Chondrocyte (in vitro differentiated cells): Measurements from ENCODE around the gene SLC7A1. TPM values are rescaled to one million over a fixed set of nuclear protein-coding genes. Genes with fewer than 3 reads are reported as not detected.

Source experiments
- DNase-seq: peaks from one replicate; pipeline ENCODE4 v3.0.0; 2021; ENCODE audit warnings: mixed read lengths, low spot score
- H3K27ac Mint-ChIP-seq: one replicate; pipeline ENCODE4 v1.8.0; 2021; ENCODE audit warnings: mild to moderate bottlenecking, moderate library complexity, mixed read lengths; ENCODE audit not compliant: unreplicated experiment
- H3K27me3 Mint-ChIP-seq: 2 replicates; pipeline ENCODE4 v1.8.0; 2021; ENCODE audit warnings: low read depth, mixed read lengths
- H3K36me3 Mint-ChIP-seq: 2 replicates; pipeline ENCODE4 v1.8.0; 2021; ENCODE audit warnings: low read depth, mixed read lengths
- H3K4me1 Mint-ChIP-seq: 2 replicates; pipeline ENCODE4 v1.8.0; 2021; ENCODE audit warnings: low read depth, mild to moderate bottlenecking, mixed read lengths
- H3K4me3 Mint-ChIP-seq: one replicate; pipeline ENCODE4 v1.8.0; 2021; ENCODE audit warnings: mild to moderate bottlenecking, moderate library complexity, mixed read lengths; ENCODE audit not compliant: unreplicated experiment
- H3K9me3 Mint-ChIP-seq: 2 replicates; pipeline ENCODE4 v1.8.0; 2021; ENCODE audit warnings: low read depth, mixed read lengths
- total RNA-seq: library from RNA; stranded (reverse); gene quantifications from 3 replicates; pipeline ENCODE4 v1.2.1, GENCODE V29; 2021
- TF ChIP-seq, protein P1 (sequence below): fragments of 200-600 bp; sonication (generic); IDR thresholded peaks from 2 replicates; pipeline ENCODE4 v1.5.0; 2021; ENCODE audit warnings: antibody characterized with exemption, mild to moderate bottlenecking, moderate library complexity

Gene SLC7A1
- total RNA-seq, 1 donor from 2014 or later: 111 TPM

DNA sequence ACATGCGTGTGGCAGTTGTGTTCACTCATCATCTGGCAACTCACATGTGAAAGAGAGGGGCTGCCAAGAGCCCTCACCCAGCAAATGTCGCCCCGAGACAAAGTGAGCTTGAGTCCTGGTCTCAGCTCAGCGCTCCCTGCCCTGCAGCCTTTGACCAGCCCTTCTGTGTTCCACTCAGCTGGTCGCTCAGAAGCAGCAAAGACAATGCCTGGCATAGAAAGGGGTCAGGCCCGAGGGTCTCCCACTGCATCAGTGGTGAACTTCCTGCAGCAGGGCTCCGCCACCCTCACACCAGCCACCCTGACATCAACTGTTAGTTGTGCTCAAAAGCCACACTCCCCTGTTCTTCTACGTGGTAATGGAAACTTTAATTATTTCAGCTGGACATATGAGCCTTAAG lies 68.0 kb downstream of the SLC7A1 start:
- Mint-ChIP-seq H3K9me3 (no peaks in the 10 kb centered on the region), H3K4me3 (no peak overlapping the region), H3K4me1 (peaks cover 48% of the 10 kb centered on the region), H3K36me3 (peaks cover 33% of the 10 kb centered on the region), H3K27ac (no peak overlapping the region), H3K27me3 (no peaks in the 10 kb centered on the region)
- TF ChIP-seq, protein P1, sequence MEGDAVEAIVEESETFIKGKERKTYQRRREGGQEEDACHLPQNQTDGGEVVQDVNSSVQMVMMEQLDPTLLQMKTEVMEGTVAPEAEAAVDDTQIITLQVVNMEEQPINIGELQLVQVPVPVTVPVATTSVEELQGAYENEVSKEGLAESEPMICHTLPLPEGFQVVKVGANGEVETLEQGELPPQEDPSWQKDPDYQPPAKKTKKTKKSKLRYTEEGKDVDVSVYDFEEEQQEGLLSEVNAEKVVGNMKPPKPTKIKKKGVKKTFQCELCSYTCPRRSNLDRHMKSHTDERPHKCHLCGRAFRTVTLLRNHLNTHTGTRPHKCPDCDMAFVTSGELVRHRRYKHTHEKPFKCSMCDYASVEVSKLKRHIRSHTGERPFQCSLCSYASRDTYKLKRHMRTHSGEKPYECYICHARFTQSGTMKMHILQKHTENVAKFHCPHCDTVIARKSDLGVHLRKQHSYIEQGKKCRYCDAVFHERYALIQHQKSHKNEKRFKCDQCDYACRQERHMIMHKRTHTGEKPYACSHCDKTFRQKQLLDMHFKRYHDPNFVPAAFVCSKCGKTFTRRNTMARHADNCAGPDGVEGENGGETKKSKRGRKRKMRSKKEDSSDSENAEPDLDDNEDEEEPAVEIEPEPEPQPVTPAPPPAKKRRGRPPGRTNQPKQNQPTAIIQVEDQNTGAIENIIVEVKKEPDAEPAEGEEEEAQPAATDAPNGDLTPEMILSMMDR: no peak
- no peak for DNase-seq

DNA sequence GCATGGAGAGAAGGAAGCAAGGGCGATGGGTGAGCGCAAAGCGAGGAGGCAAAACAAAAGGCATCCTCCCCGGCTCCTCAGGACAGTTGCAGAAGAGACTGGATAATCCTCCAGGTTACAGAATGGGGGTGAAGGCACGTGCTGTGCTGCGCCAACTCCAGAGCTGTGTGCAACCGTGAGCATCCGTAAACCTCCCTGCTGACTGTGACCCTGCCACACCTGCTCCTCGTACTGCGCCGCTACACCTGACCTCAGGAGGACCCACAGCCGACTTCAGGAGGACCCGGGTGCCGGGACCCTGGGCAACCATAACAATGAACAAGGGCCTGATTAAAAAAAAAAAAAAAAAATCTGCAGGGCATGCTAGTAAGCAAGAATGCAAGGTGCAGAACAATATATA lies 68.7 kb downstream of the SLC7A1 start:
- peaks cover 3% of the 10 kb centered on the region for H3K9me3 Mint-ChIP-seq
- peaks cover 38% of the 10 kb centered on the region for H3K36me3 Mint-ChIP-seq
- TF ChIP-seq, protein P1: no peak
- no peaks in the 10 kb centered on the region for H3K27me3 Mint-ChIP-seq
- no peak overlapping the region for H3K4me3 Mint-ChIP-seq
- H3K4me1 Mint-ChIP-seq: peaks cover 48% of the 10 kb centered on the region
- H3K27ac Mint-ChIP-seq: no peak overlapping the region
- no peak for DNase-seq

DNA sequence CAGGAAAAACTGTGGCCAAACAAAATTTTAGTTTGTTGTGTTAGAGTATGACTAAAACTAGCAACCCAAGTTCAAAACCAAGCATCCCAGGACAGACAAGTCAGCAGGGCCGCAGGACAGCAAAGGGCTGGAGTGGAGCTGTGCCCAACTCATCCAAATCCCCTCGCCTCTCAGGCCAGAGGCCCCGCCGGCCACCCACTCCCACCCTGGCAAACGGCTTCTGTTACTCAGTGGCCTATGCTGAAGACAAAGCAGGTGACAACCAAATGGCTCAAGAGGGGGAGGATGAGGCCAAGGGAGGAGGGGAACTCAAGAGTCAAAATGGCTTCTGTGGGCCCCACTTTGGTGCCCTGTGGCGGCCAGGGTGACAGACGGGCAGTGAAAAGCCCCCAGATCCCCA lies 69.7 kb downstream of the SLC7A1 start:
- Mint-ChIP-seq H3K9me3 (peaks cover 3% of the 10 kb centered on the region), H3K27ac (no peak overlapping the region), H3K36me3 (peaks cover 42% of the 10 kb centered on the region), H3K4me1 (peaks cover 49% of the 10 kb centered on the region), H3K4me3 (no peak overlapping the region), H3K27me3 (no peaks in the 10 kb centered on the region)
- TF ChIP-seq, protein P1: no peak
- DNase-seq: no peak

DNA sequence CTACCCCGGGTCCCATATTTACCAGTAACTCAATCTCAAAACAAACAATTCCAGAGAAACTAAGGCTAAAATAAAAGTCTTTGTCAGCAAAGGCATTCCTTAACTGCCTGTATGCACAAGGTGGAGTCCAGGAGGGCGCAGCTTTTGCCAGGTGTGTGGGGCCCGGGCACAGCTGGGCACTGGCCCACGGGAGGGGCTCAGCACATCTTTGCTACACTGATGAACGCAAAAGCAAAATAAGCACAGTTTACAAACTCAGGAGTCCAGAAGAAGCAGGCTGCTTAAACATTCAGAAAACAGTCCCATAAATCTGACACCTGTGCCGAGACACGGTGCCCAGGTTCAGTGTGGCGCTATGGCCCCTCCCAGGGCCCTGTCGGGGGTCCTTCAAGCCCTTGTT lies 70.8 kb downstream of the SLC7A1 start:
- peaks cover 3% of the 10 kb centered on the region for H3K9me3 Mint-ChIP-seq
- TF ChIP-seq, protein P1: no peak
- no peak for DNase-seq
- peaks cover 50% of the 10 kb centered on the region for H3K4me1 Mint-ChIP-seq
- H3K27me3 Mint-ChIP-seq: no peaks in the 10 kb centered on the region
- H3K4me3 Mint-ChIP-seq: no peak overlapping the region
- H3K36me3 Mint-ChIP-seq: peaks cover 46% of the 10 kb centered on the region
- peak overlapping the region; percentile 36 for H3K27ac Mint-ChIP-seq

DNA sequence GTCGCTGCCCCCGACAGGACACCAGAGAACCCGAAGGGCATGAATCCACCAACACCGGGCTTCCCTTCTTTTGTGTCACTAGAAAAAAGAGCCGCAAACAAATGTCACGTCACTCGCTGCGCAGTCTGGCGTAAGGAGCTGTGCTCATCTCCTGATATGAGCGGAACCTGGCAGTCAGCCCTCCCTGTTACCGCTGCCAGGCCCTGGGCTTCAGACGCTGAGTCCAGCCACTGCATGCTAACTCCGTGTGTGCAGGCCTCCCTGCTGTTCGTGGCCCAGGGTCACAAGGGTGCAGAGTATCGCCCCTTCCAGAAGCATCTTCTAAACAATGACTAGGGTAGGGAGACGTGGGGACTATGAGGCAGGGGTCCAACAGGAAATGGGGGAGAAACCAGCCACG lies 71.3 kb downstream of the SLC7A1 start:
- Mint-ChIP-seq H3K4me3 (no peak overlapping the region), H3K4me1 (peaks cover 50% of the 10 kb centered on the region), H3K27ac (peak overlapping the region; percentile 82), H3K36me3 (peaks cover 43% of the 10 kb centered on the region), H3K9me3 (peaks cover 3% of the 10 kb centered on the region), H3K27me3 (no peaks in the 10 kb centered on the region)
- DNase-seq: no peak
- TF ChIP-seq, protein P1: no peak
